Right lobe of liver (tissue), 6 donors: ENCODE results near the gene TAF1A. TPM values are rescaled to one million over a fixed set of nuclear protein-coding genes. Genes with fewer than 3 reads are reported as not detected.
"Not testable (repeated sequence)": the region's sequence is repeated elsewhere in the genome, so short reads cannot be mapped to it uniquely, and the experiment has no call there.

Experiments
- ATAC-seq, 4 donors: fragments of 200-7000 bp; cut with Tn5 transposase; one replicate each; pipeline ENCODE4 v1.9.1; 2020; ENCODE audit warnings: mild to moderate bottlenecking in 4 of 4, moderate library complexity in 4 of 4
- DNase-seq, 3 donors: peaks; one replicate each; pipeline ENCODE4 v3.0.0-alpha.2; 2020
- H3K27ac ChIP-seq, 3 donors: fragments of 200-600 bp; one replicate each; pipeline ENCODE4 v1.8.0; 2022
- H3K27me3 ChIP-seq, 2 donors: fragments of 200-600 bp; one replicate each; pipeline ENCODE4 v1.8.0; 2022
- H3K36me3 ChIP-seq, 4 donors: fragments of 200-600 bp; sonication (generic) in 1 of 4; one replicate each; pipeline versions ENCODE4 v1.5.1 to v1.8.0; 2017 to 2022; ENCODE audit warnings: control low read depth in 1 of 4
- H3K4me1 ChIP-seq, 4 donors: fragments of 200-600 bp; sonication (generic) in 1 of 4; one replicate each; pipeline versions ENCODE4 v1.5.1 to v1.8.0; 2017 to 2022; ENCODE audit warnings: control low read depth in 1 of 4
- H3K4me3 ChIP-seq, 3 donors: fragments of 200-600 bp; one replicate each; pipeline ENCODE4 v1.8.0; 2022
- H3K9me3 ChIP-seq, 4 donors: fragments of 200-600 bp; sonication (generic) in 1 of 4; one replicate each; pipeline versions ENCODE4 v1.5.1 to v1.8.0; 2017 to 2022; ENCODE audit warnings: control low read depth in 1 of 4
- POLR2A ChIP-seq: fragments of 450-650 bp; IDR thresholded peaks from one replicate; pipeline ENCODE4 v1.6.1; 2017; ENCODE audit warnings: antibody characterized with exemption, mild to moderate bottlenecking
- WGBS: methylation state at CpG from one replicate; pipeline ENCODE4 v1.1.6; 2018; ENCODE audit warnings: low coverage, low lambda C conversion rate; ENCODE audit not compliant: insufficient coverage; ENCODE audit errors: missing lambda C conversion rate; 5-methylcytosine and 5-hydroxymethylcytosine counted together
- intact Hi-C, 2 donors: fragments of 100-400 bp; cut with DNase I; formaldehyde crosslinking; loops; one replicate each; pipeline versions ENCODE4 v1.11.2 to v1.14.1; 2022
- total RNA-seq, 6 experiments: library from RNA; depleted of rRNA in 2 of 6; stranded (reverse); fragments of >200 nt in 2 of 6; fragmentation: NEBNext Ultra II Directional in 3 of 6; extraction: Animal tissue kit (Norgen Biotek cat#: 25700) in 3 of 6; gene quantifications; one replicate each; pipeline versions ENCODE4 v1.1.0 to v1.2.4, GENCODE V29; 2016 to 2023
- TF ChIP-seq, protein P1 (sequence below), 4 donors: fragments of 200-600 bp in 3 of 4; fragments of 450-650 bp in 1 of 4; IDR thresholded peaks; one replicate each; pipeline versions ENCODE4 v1.5.1 to v1.8.0; 2016 to 2022; ENCODE audit warnings: antibody characterized with exemption in 4 of 4, mild to moderate bottlenecking in 2 of 4
- donor health status: DM: no; HTN: yes; CAD: no.
- donor health status: DM: no; HTN: no; CAD: no.
- donor health status: DM: no; HTN: no; CAD: no.
- donor health status: DM: no; HTN: yes; CAD: no.
- donor health status: DM: no; HTN: yes; CAD: no.

The TAF1A gene
- total RNA-seq, 6 experiments from 2014 or later = 2.1 to 7.5 (median 2.5) TPM

DNA sequence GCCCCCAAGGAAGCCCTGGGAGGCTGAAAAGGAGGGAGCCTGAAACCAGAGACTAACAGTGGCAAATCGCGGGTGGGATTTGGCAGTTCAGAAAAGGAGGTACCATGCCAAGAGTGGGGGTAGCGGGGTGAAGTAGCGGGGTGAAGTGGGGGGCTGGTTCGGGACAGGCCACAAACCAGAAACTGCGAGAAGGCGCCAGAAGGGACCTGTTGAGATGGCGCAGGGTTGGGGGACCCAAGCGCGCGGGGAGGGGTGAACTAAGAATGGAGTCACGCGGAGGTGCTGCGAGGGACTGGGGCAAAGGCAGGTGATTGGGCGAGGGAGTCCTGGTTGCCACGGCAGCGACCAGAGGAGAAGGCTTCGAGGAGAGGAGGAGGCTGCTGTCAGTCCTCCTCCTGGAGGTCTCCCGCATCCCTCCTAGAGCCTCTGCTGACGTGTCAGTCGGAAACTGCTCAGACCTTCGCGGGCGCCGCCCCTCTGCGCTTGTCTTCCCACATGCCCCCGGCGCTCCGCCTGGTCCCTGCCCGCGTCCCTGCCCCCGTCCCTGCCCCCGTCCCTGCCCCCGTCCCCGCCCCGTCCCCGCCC is 27.7 kb upstream of the TAF1A start:
- peaks cover 0 to 14% (median 0%) of the 10 kb centered on the region in 4 donors for H3K36me3 ChIP-seq
- peak overlapping the region; percentile 52 to 66 (median 55) for H3K27ac ChIP-seq
- H3K4me3 ChIP-seq = peak overlapping the region; percentile 41 to 64 (median 53)
- peak; percentile 93 to 97 (median 94) for ATAC-seq
- DNase-seq = peak; percentile 97
- 2% methylated on average over 15 of the region's 37 CpGs for WGBS
- no peaks in the 10 kb centered on the region for H3K27me3 ChIP-seq
- peaks cover 0 to 39% (median 4%) of the 10 kb centered on the region in 4 donors for H3K4me1 ChIP-seq
- TF ChIP-seq, protein P1, sequence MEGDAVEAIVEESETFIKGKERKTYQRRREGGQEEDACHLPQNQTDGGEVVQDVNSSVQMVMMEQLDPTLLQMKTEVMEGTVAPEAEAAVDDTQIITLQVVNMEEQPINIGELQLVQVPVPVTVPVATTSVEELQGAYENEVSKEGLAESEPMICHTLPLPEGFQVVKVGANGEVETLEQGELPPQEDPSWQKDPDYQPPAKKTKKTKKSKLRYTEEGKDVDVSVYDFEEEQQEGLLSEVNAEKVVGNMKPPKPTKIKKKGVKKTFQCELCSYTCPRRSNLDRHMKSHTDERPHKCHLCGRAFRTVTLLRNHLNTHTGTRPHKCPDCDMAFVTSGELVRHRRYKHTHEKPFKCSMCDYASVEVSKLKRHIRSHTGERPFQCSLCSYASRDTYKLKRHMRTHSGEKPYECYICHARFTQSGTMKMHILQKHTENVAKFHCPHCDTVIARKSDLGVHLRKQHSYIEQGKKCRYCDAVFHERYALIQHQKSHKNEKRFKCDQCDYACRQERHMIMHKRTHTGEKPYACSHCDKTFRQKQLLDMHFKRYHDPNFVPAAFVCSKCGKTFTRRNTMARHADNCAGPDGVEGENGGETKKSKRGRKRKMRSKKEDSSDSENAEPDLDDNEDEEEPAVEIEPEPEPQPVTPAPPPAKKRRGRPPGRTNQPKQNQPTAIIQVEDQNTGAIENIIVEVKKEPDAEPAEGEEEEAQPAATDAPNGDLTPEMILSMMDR (IDR thresholded peaks at IDR 0.05) = no peak
- TF ChIP-seq POLR2A = peak; percentile 44
- no peaks in the 10 kb centered on the region for H3K9me3 ChIP-seq
- intact Hi-C loops = no loop called here

- ATAC-seq (peak; percentile 28 to 45 (median 32)), DNase-seq (no peak)
- Histone ChIP-seq H3K9me3 (no peaks in the 10 kb centered on the region), H3K4me3 (no peak overlapping the region), H3K4me1 (peaks cover 0 to 39% (median 4%) of the 10 kb centered on the region in 4 donors), H3K36me3 (peaks cover 0 to 6% (median 0%) of the 10 kb centered on the region in 4 donors), H3K27ac (peak overlapping the region in 2 of 3 donors; percentile 55 to 66), H3K27me3 (no peaks in the 10 kb centered on the region)
- intact Hi-C loops = no loop called here
- TF ChIP-seq, protein P1 (IDR thresholded peaks at IDR 0.05) = no peak
- TF ChIP-seq POLR2A = no peak
- 26% methylated on average over 5 of the region's 5 CpGs for WGBS
Observed at GRCh38 chr1:222616525-222616924, 26.8 kb upstream of the TAF1A start.

DNA sequence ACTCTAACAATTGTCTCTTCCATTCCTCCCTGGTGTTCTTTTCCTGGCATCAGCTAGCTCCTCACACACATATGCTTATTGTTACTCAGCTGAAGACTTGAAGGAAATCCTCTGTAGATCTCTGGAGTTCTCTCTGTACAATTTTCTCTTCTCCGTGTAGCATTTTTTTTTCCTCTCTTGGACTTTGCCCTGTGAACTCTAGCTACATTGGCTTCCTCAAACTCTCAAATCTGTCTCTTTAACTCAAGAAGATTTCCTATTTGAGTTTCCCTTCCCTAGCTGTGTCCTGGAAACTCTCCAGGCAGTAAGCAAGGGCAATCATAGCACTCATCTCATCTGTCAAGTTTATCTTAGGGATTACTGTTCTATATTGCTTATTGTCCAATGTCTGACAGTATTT is 23.9 kb upstream of the TAF1A start:
- Histone ChIP-seq H3K4me1 (peaks cover 0 to 22% (median 0%) of the 10 kb centered on the region in 4 donors), H3K4me3 (no peak overlapping the region), H3K27me3 (no peaks in the 10 kb centered on the region), H3K27ac (no peak overlapping the region), H3K36me3 (no peaks in the 10 kb centered on the region), H3K9me3 (no peaks in the 10 kb centered on the region)
- no peak for ATAC-seq
- DNase-seq = no peak
- 15% methylated on average over 1 of the region's 1 CpG for WGBS
- no peak for TF ChIP-seq POLR2A
- TF ChIP-seq, protein P1 (IDR thresholded peaks at IDR 0.05) = no peak
- intact Hi-C loops = no loop called here

GRCh38 chr1:222610728-222611127 is 21.0 kb upstream of the TAF1A start:
- H3K4me1 ChIP-seq = peaks cover 0 to 10% (median 0%) of the 10 kb centered on the region in 4 donors
- no peak overlapping the region for H3K27ac ChIP-seq
- intact Hi-C loops = no loop called here
- H3K9me3 ChIP-seq = no peaks in the 10 kb centered on the region
- TF ChIP-seq, protein P1 (IDR thresholded peaks at IDR 0.05) = no peak
- no peak for TF ChIP-seq POLR2A
- DNase-seq = no peak
- WGBS = 89% methylated on average over 2 of the region's 2 CpGs
- H3K4me3 ChIP-seq = no peak overlapping the region
- no peak for ATAC-seq
- H3K36me3 ChIP-seq = no peaks in the 10 kb centered on the region
- no peaks in the 10 kb centered on the region for H3K27me3 ChIP-seq

DNA sequence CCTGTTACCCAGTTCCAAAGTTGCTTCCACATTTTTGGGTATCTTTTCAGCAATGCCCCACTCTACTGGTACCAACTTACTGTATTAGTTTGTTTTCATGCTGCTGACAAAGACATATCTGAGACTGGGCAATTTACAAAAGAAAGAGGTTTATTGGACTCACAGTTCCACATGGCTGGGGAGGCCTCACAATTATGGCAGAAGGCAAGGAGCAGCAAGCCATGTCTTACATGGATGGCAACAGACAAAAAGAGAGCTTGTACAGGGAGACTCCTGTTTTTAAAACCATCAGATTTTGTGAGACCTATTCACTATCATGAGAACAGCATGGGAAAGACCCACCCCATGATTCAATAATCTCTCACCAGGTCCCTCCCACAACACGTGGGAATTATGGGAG is 19.4 kb upstream of the TAF1A start:
- H3K27ac ChIP-seq, intact Hi-C loops, H3K9me3 ChIP-seq, H3K4me1 ChIP-seq, H3K27me3 ChIP-seq, DNase-seq, ATAC-seq, H3K4me3 ChIP-seq, H3K36me3 ChIP-seq: not testable (repeated sequence)
- WGBS = 33% methylated on average over 1 of the region's 1 CpG
